ENCODE data around the gene TRIM24. TPM values are rescaled to one million over a fixed set of nuclear protein-coding genes. Genes with fewer than 3 reads are reported as not detected.

The TRIM24 gene
- total RNA-seq, 1 experiment from 2014 or later: 28.4 TPM

- intact Hi-C loops (cut with micrococcal nuclease; ENCODE audit: unreplicated experiment) (no loop called here), in situ Hi-C loops (cut with HindIII; ENCODE audit: low pct_unique_long_range_greater_than_20kb, low sequenced_read_pairs) (no loop called here)
- DNase-seq (ENCODE audit: low read depth, low spot score) (no peak), ATAC-seq (no peak)
- no peak overlapping the region for H3K27ac ChIP-seq (ENCODE audit: low read length)
- ChIA-PET POLR2A (no interaction called here), CTCF (no interaction called here)
- no peaks in the 10 kb centered on the region for H3K27me3 ChIP-seq (ENCODE audit: control insufficient read depth, insufficient read depth, low read length)
- peaks cover 22% of the 10 kb centered on the region for H3K36me3 ChIP-seq (ENCODE audit: control insufficient read depth, insufficient read depth, low read length)
- no peak for TF ChIP-seq CTCF (IDR thresholded peaks at IDR 0.05)
- TF ChIP-seq POLR2AphosphoS5 (IDR thresholded peaks at IDR 0.05; ENCODE audit: low read depth, low read length): no peak
- no TSS peak for BruUV-seq (replicated peaks)
- H3K4me1 ChIP-seq (ENCODE audit: control insufficient read depth, insufficient read depth, low read length): no peaks in the 10 kb centered on the region
- no peaks in the 10 kb centered on the region for H3K9me3 ChIP-seq (ENCODE audit: control insufficient read depth, insufficient read depth, low read depth, low read length)
- H3K4me3 ChIP-seq (ENCODE audit: low read depth in 2 of 2, low read length in 2 of 2): no peak overlapping the region
These were observed 115.9 kb downstream of the TRIM24 start for GRCh38 chr7:138575897-138576428.

- DNase-seq (ENCODE audit: low read depth, low spot score) (no peak), ATAC-seq (no peak)
- in situ Hi-C loops (cut with HindIII; ENCODE audit: low pct_unique_long_range_greater_than_20kb, low sequenced_read_pairs): no loop called here
- Histone ChIP-seq H3K4me1 (ENCODE audit: control insufficient read depth, insufficient read depth, low read length) (no peaks in the 10 kb centered on the region), H3K27me3 (ENCODE audit: control insufficient read depth, insufficient read depth, low read length) (no peaks in the 10 kb centered on the region), H3K9me3 (ENCODE audit: control insufficient read depth, insufficient read depth, low read depth, low read length) (no peaks in the 10 kb centered on the region), H3K36me3 (ENCODE audit: control insufficient read depth, insufficient read depth, low read length) (peaks cover 22% of the 10 kb centered on the region), H3K27ac (ENCODE audit: low read length) (no peak overlapping the region), H3K4me3 (ENCODE audit: low read depth in 2 of 2, low read length in 2 of 2) (no peak overlapping the region)
- ChIA-PET CTCF (no interaction called here), POLR2A (no interaction called here)
- BruUV-seq (replicated peaks): no TSS peak
- intact Hi-C loops (cut with micrococcal nuclease; ENCODE audit: unreplicated experiment): no loop called here
- TF ChIP-seq SIN3A (IDR thresholded peaks at IDR 0.05; ENCODE audit: borderline replicate concordance, insufficient read depth, low read depth, low read length) (no peak), CTCF (IDR thresholded peaks at IDR 0.05) (no peak), TCF7L2 (IDR thresholded peaks at IDR 0.05; ENCODE audit: low read depth, low read length) (no peak), REST (IDR thresholded peaks at IDR 0.05; ENCODE audit: insufficient read depth in 1 of 2, low read depth in 2 of 2, low read length in 1 of 2) (no peak), POLR2AphosphoS5 (IDR thresholded peaks at IDR 0.05; ENCODE audit: low read depth, low read length) (no peak)
These were observed 119.1 kb downstream of the TRIM24 start for GRCh38 chr7:138579136-138579535.

Data from Panc1 (cell line).